ENCODE measurements around the gene ARL4D. TPM values are rescaled to one million over a fixed set of nuclear protein-coding genes. Genes with fewer than 3 reads are reported as not detected.

ARL4D gene
- total and polyA plus RNA-seq, 4 donors, result 10.3 to 37.8 (median 16.4) TPM

DNA sequence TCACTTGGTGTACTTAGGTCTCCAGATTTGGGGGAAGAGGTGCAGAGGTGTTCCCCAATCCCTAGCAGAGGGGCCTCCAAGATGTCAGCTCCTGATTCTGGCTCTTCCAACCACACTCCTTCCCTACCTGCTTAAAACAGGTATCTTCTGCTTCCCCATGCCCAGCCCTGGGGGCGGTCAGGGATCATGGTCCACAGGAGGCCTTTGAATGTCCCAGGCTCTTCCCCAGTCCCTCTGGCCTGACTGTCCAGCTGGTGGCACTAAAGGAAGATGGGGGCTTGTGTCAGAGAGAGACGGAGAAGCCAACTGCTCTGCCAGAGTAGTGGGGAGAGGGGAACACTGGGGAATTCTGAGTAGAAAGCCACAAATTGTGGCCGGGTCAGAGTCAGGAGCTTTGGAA is 3.8 kb downstream of the ARL4D start:
- TF ChIP-seq, protein P1, sequence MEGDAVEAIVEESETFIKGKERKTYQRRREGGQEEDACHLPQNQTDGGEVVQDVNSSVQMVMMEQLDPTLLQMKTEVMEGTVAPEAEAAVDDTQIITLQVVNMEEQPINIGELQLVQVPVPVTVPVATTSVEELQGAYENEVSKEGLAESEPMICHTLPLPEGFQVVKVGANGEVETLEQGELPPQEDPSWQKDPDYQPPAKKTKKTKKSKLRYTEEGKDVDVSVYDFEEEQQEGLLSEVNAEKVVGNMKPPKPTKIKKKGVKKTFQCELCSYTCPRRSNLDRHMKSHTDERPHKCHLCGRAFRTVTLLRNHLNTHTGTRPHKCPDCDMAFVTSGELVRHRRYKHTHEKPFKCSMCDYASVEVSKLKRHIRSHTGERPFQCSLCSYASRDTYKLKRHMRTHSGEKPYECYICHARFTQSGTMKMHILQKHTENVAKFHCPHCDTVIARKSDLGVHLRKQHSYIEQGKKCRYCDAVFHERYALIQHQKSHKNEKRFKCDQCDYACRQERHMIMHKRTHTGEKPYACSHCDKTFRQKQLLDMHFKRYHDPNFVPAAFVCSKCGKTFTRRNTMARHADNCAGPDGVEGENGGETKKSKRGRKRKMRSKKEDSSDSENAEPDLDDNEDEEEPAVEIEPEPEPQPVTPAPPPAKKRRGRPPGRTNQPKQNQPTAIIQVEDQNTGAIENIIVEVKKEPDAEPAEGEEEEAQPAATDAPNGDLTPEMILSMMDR (IDR thresholded peaks at IDR 0.05; ENCODE audit: control extremely low read depth, extremely low read depth), result no peak
- ATAC-seq (ENCODE audit: insufficient read depth, low FRiP score) (no peak), DNase-seq (no peak)
- H3K9ac ChIP-seq (ENCODE audit: insufficient read depth in 1 of 2, low read length in 2 of 2), result no peak overlapping the region
- H3K36me3 ChIP-seq (ENCODE audit: control insufficient read depth in 4 of 4, insufficient read depth in 4 of 4, low read length in 4 of 4), result no peaks in the 10 kb centered on the region
- peaks cover 0 to 1% (median 0%) of the 10 kb centered on the region in 3 donors for H3K27me3 ChIP-seq (ENCODE audit: control insufficient read depth in 3 of 3, insufficient read depth in 3 of 3, low read length in 2 of 3)
- no peaks in the 10 kb centered on the region for H3K9me3 ChIP-seq (ENCODE audit: control insufficient read depth in 4 of 4, insufficient read depth in 3 of 4, low read length in 3 of 4)
- 90 to 91% methylated on average over 3 of the region's 3 CpGs for WGBS, 2 donors
- H3K4me1 ChIP-seq (ENCODE audit: control insufficient read depth in 5 of 5, insufficient read depth in 5 of 5, low read length in 5 of 5), result peaks cover 0 to 30% (median 11%) of the 10 kb centered on the region in 5 donors
- H3K27ac ChIP-seq (ENCODE audit: low read depth in 1 of 2, low read length in 1 of 2), result no peak overlapping the region
- H3K4me3 ChIP-seq, result no peak overlapping the region

DNA sequence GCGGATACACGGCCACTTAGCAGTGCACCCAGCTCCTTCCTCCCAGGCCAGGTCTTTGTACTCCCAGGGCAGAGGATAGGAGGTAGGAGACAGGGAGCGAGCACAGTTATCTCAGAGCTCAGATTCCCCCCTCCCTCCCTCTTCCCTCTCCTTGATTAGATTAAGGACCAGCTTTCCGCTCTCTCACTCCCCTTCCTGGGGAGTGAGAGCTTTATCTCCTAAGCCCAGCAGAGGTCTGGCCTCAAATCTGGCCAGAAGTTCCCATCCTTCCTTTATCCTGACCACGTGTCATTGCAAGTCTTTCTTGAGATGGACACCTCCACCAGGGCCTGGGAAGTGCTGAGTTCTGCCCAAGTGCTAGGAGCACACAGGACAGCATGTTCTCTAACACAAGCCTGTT is 5.1 kb downstream of the ARL4D start:
- WGBS, 2 donors, result 75 to 76% methylated on average over 5 of the region's 5 CpGs
- no peak for DNase-seq
- Histone ChIP-seq H3K4me3 (no peak overlapping the region), H3K36me3 (ENCODE audit: control insufficient read depth in 4 of 4, insufficient read depth in 4 of 4, low read length in 4 of 4) (no peaks in the 10 kb centered on the region), H3K4me1 (ENCODE audit: control insufficient read depth in 5 of 5, insufficient read depth in 5 of 5, low read length in 5 of 5) (peaks cover 0 to 25% (median 11%) of the 10 kb centered on the region in 5 donors), H3K9ac (ENCODE audit: insufficient read depth in 1 of 2, low read length in 2 of 2) (no peak overlapping the region), H3K27ac (ENCODE audit: low read depth in 1 of 2, low read length in 1 of 2) (no peak overlapping the region), H3K9me3 (ENCODE audit: control insufficient read depth in 4 of 4, insufficient read depth in 3 of 4, low read length in 3 of 4) (no peaks in the 10 kb centered on the region), H3K27me3 (ENCODE audit: control insufficient read depth in 3 of 3, insufficient read depth in 3 of 3, low read length in 2 of 3) (peaks cover 0 to 5% (median 0%) of the 10 kb centered on the region in 3 donors)
- TF ChIP-seq, protein P1 (IDR thresholded peaks at IDR 0.05; ENCODE audit: control extremely low read depth, extremely low read depth), result no peak
- ATAC-seq (ENCODE audit: insufficient read depth, low FRiP score), result no peak

- peaks cover 0 to 13% (median 6%) of the 10 kb centered on the region in 5 donors for H3K4me1 ChIP-seq (ENCODE audit: control insufficient read depth in 5 of 5, insufficient read depth in 5 of 5, low read length in 5 of 5)
- ATAC-seq (ENCODE audit: insufficient read depth, low FRiP score), result no peak
Observed at GRCh38 chr17:43405861-43406260, 7.1 kb downstream of the ARL4D start.

More at GRCh38 chr17:43405861-43406260, 7.1 kb downstream of the ARL4D start:
- TF ChIP-seq, protein P1 (IDR thresholded peaks at IDR 0.05; ENCODE audit: control extremely low read depth, extremely low read depth), result no peak
- no peak overlapping the region for H3K27ac ChIP-seq (ENCODE audit: low read depth in 1 of 2, low read length in 1 of 2)
- H3K36me3 ChIP-seq (ENCODE audit: control insufficient read depth in 4 of 4, insufficient read depth in 4 of 4, low read length in 4 of 4), result no peaks in the 10 kb centered on the region
- H3K9ac ChIP-seq (ENCODE audit: insufficient read depth in 1 of 2, low read length in 2 of 2), result no peak overlapping the region
- no peak overlapping the region for H3K4me3 ChIP-seq
- no peaks in the 10 kb centered on the region for H3K9me3 ChIP-seq (ENCODE audit: control insufficient read depth in 4 of 4, insufficient read depth in 3 of 4, low read length in 3 of 4)
- peaks cover 0 to 5% (median 0%) of the 10 kb centered on the region in 3 donors for H3K27me3 ChIP-seq (ENCODE audit: control insufficient read depth in 3 of 3, insufficient read depth in 3 of 3, low read length in 2 of 3)
- DNase-seq, result no peak

Data from lung (tissue), 12 donors.